HG02642 (cell line): ENCODE results near the gene DUSP5.
A peak's percentile ranks its signal among the peaks of the same experiment; 100 is the strongest.
"Not testable (repeated sequence)": the region's sequence is repeated elsewhere in the genome, so short reads cannot be mapped to it uniquely, and the experiment has no call there.

Experiments
- ATAC-seq: cut with Tn5 transposase; IDR thresholded peaks from one replicate; pipeline ENCODE4 v1.9.1; 2021; ENCODE audit warnings: mild to moderate bottlenecking; ENCODE audit not compliant: unreplicated experiment, poor library complexity

Gene DUSP5

GRCh38 chr10:110497438-110498086 is at the start of gene DUSP5:
DUSP5 (plus strand) TSS chr10:110497907; CDS start chr10:110498122, 215 bp downstream.
- peak; percentile 70 for ATAC-seq

GRCh38 chr10:110448682-110449418 is 48.9 kb upstream of the DUSP5 start:
- ATAC-seq = no peak

- no peak for ATAC-seq
Observed at GRCh38 chr10:110455446-110455845, 42.3 kb upstream of the DUSP5 start.

- ATAC-seq = no peak
Observed at GRCh38 chr10:110456046-110456445, 41.7 kb upstream of the DUSP5 start.

GRCh38 chr10:110456523-110457091 is 41.1 kb upstream of the DUSP5 start:
- ATAC-seq = no peak

GRCh38 chr10:110457851-110458250 is 39.9 kb upstream of the DUSP5 start:
- ATAC-seq = no peak

- ATAC-seq = no peak
Observed at GRCh38 chr10:110458266-110458920, 39.3 kb upstream of the DUSP5 start.

- ATAC-seq = no peak
Observed at GRCh38 chr10:110459600-110459999, 38.1 kb upstream of the DUSP5 start.

- no peak for ATAC-seq
Observed at GRCh38 chr10:110460111-110460809, 37.4 kb upstream of the DUSP5 start.

GRCh38 chr10:110461088-110461487 is 36.6 kb upstream of the DUSP5 start:
- ATAC-seq = no peak

- no peak for ATAC-seq
Observed at GRCh38 chr10:110461530-110461929, 36.2 kb upstream of the DUSP5 start.

GRCh38 chr10:110462166-110463095 is 35.3 kb upstream of the DUSP5 start:
- ATAC-seq = no peak

GRCh38 chr10:110468258-110468657 is 29.4 kb upstream of the DUSP5 start:
- not testable (repeated sequence) for ATAC-seq

- ATAC-seq = not testable (repeated sequence)
Observed at GRCh38 chr10:110470541-110470940, 27.2 kb upstream of the DUSP5 start.

GRCh38 chr10:110471566-110472139 is 26.1 kb upstream of the DUSP5 start:
- ATAC-seq = no peak

- no peak for ATAC-seq
Observed at GRCh38 chr10:110474017-110474416, 23.7 kb upstream of the DUSP5 start.

- ATAC-seq = no peak
Observed at GRCh38 chr10:110474826-110475225, 22.9 kb upstream of the DUSP5 start.

GRCh38 chr10:110475722-110476515 is 21.8 kb upstream of the DUSP5 start:
- ATAC-seq = no peak
